Tibial artery (tissue), 4 donors: ENCODE data around the gene RPL29.

Experiments
- DNase-seq, 2 donors: peaks; one replicate each; pipeline ENCODE4 v3.0.0-alpha.2; 2019
- H3K27ac ChIP-seq, 2 donors: fragments of 200-600 bp; sonication (generic) in 1 of 2; 1 replicate in 1 of 2; 2 replicates in 1 of 2; pipeline ENCODE4 v1.5.1; 2018 to 2019; ENCODE audit warnings: mild to moderate bottlenecking in 1 of 2
- H3K27me3 ChIP-seq, 2 donors: fragments of 200-600 bp; sonication (generic) in 1 of 2; one replicate each; pipeline versions ENCODE4 v1.5.1 to v1.6.0; 2016 to 2019
- H3K36me3 ChIP-seq, 3 donors: fragments of 200-600 bp; sonication (generic) in 2 of 3; one replicate each; pipeline ENCODE4 v1.5.1; 2016 to 2019; ENCODE audit warnings: mild to moderate bottlenecking in 2 of 3
- H3K4me1 ChIP-seq, 4 donors: fragments of 200-600 bp; sonication (generic) in 2 of 4; 1 replicate in 3 of 4; 2 replicates in 1 of 4; pipeline ENCODE4 v1.5.1; 2016 to 2019
- H3K4me3 ChIP-seq, 2 donors: fragments of 200-600 bp; sonication (generic) in 1 of 2; 1 replicate in 1 of 2; 2 replicates in 1 of 2; pipeline ENCODE4 v1.5.1; 2018 to 2019; ENCODE audit warnings: mild to moderate bottlenecking in 2 of 2
- H3K9me3 ChIP-seq, 3 donors: fragments of 200-600 bp; sonication (generic) in 1 of 3; one replicate each; pipeline ENCODE4 v1.5.1; 2016 to 2019
- intact Hi-C: fragments of 100-400 bp; cut with DNase I; formaldehyde crosslinking; loops from one replicate; pipeline ENCODE4 v1.15.0; 2023; ENCODE audit warnings: low total_unique reads
- TF ChIP-seq, protein P1 (sequence below), 2 experiments: fragments of 200-600 bp in 1 of 2; fragments of 450-650 bp in 1 of 2; IDR thresholded peaks; one replicate each; pipeline ENCODE4 v1.5.1; 2017 to 2019; ENCODE audit warnings: antibody characterized with exemption in 2 of 2, mild to moderate bottlenecking in 1 of 2, moderate library complexity in 1 of 2

The RPL29 gene

DNA sequence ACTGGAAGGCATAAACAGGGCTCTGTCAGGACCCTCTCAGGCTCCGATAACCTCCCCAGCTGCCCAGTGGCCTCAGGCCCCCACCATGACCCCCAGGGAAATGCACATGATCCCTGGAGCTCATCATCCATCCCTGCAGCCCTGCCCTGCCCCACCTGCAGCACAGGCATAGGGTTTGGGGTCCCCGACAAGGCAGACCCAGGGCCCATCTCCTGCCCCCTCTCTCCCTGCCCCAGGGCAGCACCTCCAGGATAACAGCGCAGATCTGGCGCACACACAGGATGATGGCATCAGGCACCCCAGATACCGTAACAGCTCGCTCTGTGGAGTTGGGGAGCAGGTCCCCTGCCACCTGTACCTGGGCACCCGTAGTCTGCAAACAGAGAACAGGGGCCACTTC is 36.0 kb downstream of the RPL29 start:
- DNase-seq, result no peak
- intact Hi-C loops, result no loop called here

DNA sequence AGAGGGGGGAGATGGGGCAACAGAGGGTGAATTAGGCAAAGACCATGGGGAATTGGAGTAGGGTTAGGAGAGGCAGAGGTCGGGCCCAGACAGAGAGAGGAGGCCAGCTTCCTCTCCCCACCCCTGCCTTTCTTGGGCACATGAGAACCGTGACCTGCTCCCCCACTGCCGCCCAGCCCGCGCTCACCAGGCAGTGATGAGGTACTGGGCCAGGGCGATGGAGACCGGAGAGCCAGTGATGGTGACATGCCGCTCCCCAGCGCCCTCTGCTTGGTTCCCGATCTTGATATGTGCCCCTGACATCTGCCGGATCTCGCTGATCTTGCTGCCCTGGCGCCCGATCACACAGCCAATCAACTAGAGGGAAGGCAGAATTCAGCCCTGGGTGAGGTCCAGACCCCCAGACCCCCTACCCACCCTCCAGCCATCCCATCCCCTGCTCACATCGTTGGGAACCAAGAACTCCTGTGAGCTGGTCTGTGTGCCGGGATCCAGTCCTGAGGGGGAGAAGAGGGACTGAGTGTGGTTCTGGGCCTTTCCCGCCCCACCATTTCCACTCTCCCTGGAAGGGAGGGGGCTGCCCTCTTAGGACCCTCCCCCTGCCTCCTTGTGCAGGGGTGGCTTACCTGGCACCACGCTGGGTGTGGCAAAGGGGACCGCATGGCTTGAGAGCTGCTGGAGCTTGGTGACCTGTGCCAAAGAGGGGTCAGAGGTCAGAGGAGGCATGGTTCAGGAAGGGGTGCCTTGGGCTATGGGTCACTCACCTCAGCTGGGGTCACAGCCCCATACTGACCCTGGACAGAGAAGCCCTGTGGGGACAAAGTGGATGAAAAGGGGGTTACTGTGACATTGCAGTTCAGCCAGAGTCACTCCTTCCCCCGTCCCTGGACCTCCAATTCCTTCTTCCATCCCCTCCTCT is 36.8 kb downstream of the RPL29 start:
- H3K27me3 ChIP-seq, result no peaks in the 10 kb centered on the region
- no peak overlapping the region for H3K27ac ChIP-seq
- TF ChIP-seq, protein P1, sequence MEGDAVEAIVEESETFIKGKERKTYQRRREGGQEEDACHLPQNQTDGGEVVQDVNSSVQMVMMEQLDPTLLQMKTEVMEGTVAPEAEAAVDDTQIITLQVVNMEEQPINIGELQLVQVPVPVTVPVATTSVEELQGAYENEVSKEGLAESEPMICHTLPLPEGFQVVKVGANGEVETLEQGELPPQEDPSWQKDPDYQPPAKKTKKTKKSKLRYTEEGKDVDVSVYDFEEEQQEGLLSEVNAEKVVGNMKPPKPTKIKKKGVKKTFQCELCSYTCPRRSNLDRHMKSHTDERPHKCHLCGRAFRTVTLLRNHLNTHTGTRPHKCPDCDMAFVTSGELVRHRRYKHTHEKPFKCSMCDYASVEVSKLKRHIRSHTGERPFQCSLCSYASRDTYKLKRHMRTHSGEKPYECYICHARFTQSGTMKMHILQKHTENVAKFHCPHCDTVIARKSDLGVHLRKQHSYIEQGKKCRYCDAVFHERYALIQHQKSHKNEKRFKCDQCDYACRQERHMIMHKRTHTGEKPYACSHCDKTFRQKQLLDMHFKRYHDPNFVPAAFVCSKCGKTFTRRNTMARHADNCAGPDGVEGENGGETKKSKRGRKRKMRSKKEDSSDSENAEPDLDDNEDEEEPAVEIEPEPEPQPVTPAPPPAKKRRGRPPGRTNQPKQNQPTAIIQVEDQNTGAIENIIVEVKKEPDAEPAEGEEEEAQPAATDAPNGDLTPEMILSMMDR (IDR thresholded peaks at IDR 0.05), result no peak
- no peaks in the 10 kb centered on the region for H3K9me3 ChIP-seq
- intact Hi-C loops, result no loop called here
- no peak for DNase-seq
- H3K36me3 ChIP-seq, result peaks cover 0 to 44% (median 27%) of the 10 kb centered on the region in 3 donors
- H3K4me3 ChIP-seq, result no peak overlapping the region
- peaks cover 0 to 26% (median 17%) of the 10 kb centered on the region in 4 donors for H3K4me1 ChIP-seq

More for the DNA sequence above, 36.0 kb downstream of the RPL29 start:
- Histone ChIP-seq H3K9me3 (no peaks in the 10 kb centered on the region), H3K27ac (no peak overlapping the region), H3K4me3 (no peak overlapping the region), H3K36me3 (peaks cover 0 to 44% (median 27%) of the 10 kb centered on the region in 3 donors), H3K27me3 (no peaks in the 10 kb centered on the region), H3K4me1 (peaks cover 0 to 29% (median 21%) of the 10 kb centered on the region in 4 donors)
- TF ChIP-seq, protein P1 (IDR thresholded peaks at IDR 0.05), result no peak

DNA sequence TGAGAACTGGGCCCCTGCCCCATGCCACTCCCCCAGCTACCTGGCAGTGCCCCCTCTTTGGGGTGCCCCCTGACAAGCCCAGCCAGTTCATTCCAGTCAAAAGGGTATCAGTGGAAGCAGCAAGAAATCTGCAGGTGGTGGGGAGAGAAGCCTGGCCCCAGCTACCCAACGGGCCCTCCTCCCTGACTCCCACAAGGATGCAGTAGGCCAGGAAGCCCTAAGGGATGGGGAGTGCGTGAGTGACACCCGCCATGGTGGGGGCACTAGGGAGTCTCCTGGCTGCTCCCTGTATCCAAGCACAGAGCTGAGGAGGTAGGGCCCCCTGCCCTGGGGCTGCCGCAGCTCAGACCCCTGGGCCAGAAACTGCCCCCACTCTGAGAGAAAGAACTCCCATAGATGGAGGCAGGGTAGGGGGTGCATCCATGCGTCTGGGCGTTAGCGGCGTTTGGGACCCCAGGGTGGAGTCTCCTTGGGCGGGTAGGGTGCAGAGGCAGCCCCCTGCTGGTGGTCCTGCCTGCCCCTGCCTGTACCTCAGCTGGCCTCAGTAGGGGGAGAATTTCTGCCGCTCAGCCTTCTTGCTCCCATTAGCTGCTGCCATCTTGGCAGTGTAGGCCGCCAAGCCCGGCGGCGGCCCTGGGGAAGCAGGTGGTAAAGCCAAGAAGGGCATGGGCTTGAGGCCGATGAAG is 38.0 kb downstream of the RPL29 start:
- intact Hi-C loops, result no loop called here
- Histone ChIP-seq H3K36me3 (peaks cover 0 to 44% (median 27%) of the 10 kb centered on the region in 3 donors), H3K27me3 (no peaks in the 10 kb centered on the region), H3K4me3 (no peak overlapping the region), H3K4me1 (peaks cover 0 to 20% (median 17%) of the 10 kb centered on the region in 4 donors), H3K27ac (no peak overlapping the region), H3K9me3 (no peaks in the 10 kb centered on the region)
- no peak for DNase-seq
- TF ChIP-seq, protein P1 (IDR thresholded peaks at IDR 0.05), result no peak

DNA sequence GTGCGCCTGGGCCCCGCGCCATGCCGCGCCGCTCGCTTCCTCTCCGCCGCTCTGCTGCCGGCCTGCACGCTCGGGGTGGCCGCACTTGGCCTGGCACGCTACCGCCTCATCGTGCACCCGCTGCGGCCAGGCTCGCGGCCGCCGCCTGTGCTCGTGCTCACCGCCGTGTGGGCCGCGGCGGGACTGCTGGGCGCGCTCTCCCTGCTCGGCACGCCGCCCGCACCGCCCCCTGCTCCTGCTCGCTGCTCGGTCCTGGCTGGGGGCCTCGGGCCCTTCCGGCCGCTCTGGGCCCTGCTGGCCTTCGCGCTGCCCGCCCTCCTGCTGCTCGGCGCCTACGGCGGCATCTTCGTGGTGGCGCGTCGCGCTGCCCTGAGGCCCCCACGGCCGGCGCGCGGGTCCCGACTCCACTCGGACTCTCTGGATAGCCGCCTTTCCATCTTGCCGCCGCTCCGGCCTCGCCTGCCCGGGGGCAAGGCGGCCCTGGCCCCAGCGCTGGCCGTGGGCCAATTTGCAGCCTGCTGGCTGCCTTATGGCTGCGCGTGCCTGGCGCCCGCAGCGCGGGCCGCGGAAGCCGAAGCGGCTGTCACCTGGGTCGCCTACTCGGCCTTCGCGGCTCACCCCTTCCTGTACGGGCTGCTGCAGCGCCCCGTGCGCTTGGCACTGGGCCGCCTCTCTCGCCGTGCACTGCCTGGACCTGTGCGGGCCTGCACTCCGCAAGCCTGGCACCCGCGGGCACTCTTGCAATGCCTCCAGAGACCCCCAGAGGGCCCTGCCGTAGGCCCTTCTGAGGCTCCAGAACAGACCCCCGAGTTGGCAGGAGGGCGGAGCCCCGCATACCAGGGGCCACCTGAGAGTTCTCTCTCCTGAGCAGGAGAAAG is 39.6 kb downstream of the RPL29 start:
- Histone ChIP-seq H3K4me1 (peaks cover 0 to 18% (median 16%) of the 10 kb centered on the region in 4 donors), H3K27ac (peak overlapping the region; percentile 69 to 87), H3K36me3 (peaks cover 0 to 40% (median 27%) of the 10 kb centered on the region in 3 donors), H3K27me3 (no peaks in the 10 kb centered on the region), H3K4me3 (peak overlapping the region; percentile 47 to 54), H3K9me3 (no peaks in the 10 kb centered on the region)
- intact Hi-C loops, result no loop called here
- TF ChIP-seq, protein P1 (IDR thresholded peaks at IDR 0.05), result peak; percentile 34 to 57
- DNase-seq, result peak in 1 of 2 donors; percentile 77
